Measurements from ENCODE around the gene BCAM.

- TF ChIP-seq, protein P1, sequence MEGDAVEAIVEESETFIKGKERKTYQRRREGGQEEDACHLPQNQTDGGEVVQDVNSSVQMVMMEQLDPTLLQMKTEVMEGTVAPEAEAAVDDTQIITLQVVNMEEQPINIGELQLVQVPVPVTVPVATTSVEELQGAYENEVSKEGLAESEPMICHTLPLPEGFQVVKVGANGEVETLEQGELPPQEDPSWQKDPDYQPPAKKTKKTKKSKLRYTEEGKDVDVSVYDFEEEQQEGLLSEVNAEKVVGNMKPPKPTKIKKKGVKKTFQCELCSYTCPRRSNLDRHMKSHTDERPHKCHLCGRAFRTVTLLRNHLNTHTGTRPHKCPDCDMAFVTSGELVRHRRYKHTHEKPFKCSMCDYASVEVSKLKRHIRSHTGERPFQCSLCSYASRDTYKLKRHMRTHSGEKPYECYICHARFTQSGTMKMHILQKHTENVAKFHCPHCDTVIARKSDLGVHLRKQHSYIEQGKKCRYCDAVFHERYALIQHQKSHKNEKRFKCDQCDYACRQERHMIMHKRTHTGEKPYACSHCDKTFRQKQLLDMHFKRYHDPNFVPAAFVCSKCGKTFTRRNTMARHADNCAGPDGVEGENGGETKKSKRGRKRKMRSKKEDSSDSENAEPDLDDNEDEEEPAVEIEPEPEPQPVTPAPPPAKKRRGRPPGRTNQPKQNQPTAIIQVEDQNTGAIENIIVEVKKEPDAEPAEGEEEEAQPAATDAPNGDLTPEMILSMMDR (IDR thresholded peaks at IDR 0.05): peak; percentile 69 to 95 (median 90)
- no peak for TF ChIP-seq POLR2A (IDR thresholded peaks at IDR 0.05)
Measured at GRCh38 chr19:44800461-44800860, 8.4 kb upstream of the BCAM start.
